ENCODE measurements around the gene RTKN.

- TF ChIP-seq CTCF (IDR thresholded peaks at IDR 0.05), result no peak
- peak in 2 of 3 donors; percentile 55 to 57 for TF ChIP-seq POLR2A (IDR thresholded peaks at IDR 0.05)
Measured at GRCh38 chr2:74421221-74421870, 20.4 kb downstream of the RTKN start, which contains the start of the genes C2orf81 and WDR54.
